ENCODE data around the gene USP6NL.

Gene USP6NL

DNA sequence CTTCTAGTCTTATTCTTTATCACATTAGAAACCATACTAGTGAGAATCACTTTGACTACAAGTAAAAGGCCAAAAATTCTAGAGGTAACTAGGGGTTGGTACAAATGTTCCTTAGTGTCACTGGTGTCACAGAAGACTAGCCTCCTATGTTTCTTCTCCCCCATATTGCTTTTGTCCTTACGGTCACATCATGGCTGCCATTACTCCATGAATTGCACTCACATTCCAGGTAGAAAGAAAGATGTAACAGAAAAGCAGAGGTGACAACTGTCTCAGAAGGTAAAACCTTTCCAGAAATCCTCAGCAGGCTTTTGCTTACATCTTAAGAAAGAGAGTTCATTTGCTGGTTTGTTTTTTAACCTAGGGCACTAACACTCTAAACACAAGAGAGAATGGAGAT lies 42.9 kb downstream of the USP6NL start:
- no peak for TF ChIP-seq CTCF (IDR thresholded peaks at IDR 0.05; ENCODE audit: low read depth, low read length, missing control alignments)
- H3K4me3 ChIP-seq (ENCODE audit: low read depth, low read length) = no peak overlapping the region
- no peak for DNase-seq (ENCODE audit: low read depth)

DNA sequence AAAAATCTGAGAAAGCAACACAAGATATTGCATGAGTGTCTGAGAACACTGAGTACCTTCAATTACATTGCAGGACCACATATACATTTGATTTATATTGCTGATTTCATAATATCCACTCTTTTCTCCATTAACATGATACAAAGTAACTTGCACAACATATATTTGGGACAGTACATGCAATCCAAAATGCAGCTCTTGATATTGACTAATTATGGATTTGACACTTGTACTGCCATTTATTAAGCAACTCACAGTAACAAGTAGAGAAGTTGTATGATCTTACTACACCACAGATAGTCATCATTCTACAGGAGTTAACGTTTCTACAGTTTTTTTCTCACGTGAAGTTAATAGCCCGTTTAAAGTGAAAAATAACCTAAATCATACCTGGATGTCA lies 46.7 kb downstream of the USP6NL start:
- no peak for DNase-seq (ENCODE audit: low read depth)

GRCh38 chr10:11563936-11564335 lies 47.5 kb downstream of the USP6NL start:
- no peak overlapping the region for H3K4me3 ChIP-seq (ENCODE audit: low read depth, low read length)
- DNase-seq (ENCODE audit: low read depth) = no peak
- TF ChIP-seq CTCF (IDR thresholded peaks at IDR 0.05; ENCODE audit: low read depth, low read length, missing control alignments) = no peak

More for the DNA sequence above, 46.7 kb downstream of the USP6NL start:
- H3K4me3 ChIP-seq (ENCODE audit: low read depth, low read length) = no peak overlapping the region
- TF ChIP-seq CTCF (IDR thresholded peaks at IDR 0.05; ENCODE audit: low read depth, low read length, missing control alignments) = no peak

DNA sequence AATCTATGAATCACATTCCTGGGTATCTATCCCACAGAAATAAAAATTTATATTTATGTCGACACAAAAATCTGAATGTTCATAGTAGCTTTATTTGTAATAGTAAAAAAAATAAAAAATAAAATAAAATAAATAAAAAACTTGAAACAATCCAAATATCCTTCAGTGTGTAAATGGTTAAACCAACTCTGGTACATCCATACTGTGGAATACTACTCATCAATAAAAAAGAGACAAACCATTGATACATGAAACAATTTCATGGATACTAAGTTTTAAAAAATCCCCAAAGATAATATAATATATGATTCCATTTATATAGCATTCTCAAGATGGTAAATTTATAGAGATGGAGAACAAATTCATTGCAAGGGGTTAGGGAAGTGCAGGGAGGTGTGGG lies 48.6 kb downstream of the USP6NL start:
- no peak for TF ChIP-seq CTCF (IDR thresholded peaks at IDR 0.05; ENCODE audit: low read depth, low read length, missing control alignments)
- no peak for DNase-seq (ENCODE audit: low read depth)
- no peak overlapping the region for H3K4me3 ChIP-seq (ENCODE audit: low read depth, low read length)

DNA sequence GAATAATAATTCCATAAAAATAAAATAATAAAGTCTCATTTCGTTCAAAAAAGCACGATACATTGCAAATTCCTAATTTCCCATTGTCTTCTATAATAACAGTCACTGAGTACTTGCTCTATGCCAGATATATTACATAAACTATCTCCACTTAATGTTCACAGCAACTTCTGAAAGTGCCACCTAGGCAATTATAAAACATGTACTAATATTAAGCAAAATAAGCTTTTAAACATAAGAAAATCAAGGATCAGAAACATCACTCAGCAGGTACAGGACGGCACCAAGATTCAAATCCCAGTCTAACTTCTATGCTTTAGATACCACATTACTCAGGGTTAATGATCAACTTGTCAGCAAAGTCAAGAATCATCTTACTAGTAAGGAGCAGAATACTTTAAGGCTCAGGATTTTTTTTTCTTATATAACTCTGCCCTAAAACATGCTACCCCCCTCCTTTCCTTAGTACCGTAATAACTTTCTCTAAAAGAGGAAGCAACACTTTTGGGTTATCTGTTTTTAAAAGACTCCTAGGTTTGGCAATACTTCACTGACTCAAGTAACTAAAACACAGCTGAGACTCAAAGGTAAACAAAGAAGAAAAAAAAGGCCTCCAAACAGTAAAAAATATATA lies 51.3 kb downstream of the USP6NL start:
- peak; percentile 46 for DNase-seq (ENCODE audit: low read depth)
- no peak overlapping the region for H3K4me3 ChIP-seq (ENCODE audit: low read depth, low read length)
- TF ChIP-seq CTCF (IDR thresholded peaks at IDR 0.05; ENCODE audit: low read depth, low read length, missing control alignments) = no peak

DNA sequence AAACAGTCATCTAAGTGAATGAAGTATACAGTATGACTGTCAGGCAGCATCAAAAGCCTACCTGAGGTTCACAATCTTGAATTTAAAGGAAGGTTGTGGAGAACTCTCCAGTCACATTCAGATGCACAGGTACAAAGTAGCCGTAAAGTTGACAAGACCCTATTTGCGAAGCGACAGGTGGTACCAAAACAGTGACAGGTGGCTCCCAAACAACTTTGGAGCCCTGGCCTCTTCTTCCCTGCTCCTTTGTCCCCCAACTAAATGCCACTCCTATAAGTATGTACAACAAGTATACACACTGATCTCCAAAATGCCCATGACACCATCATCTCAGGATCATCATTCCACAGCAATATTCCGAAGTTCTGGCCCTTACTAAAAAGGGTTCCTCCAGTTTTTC lies 53.5 kb downstream of the USP6NL start:
- DNase-seq (ENCODE audit: low read depth) = no peak
- H3K4me3 ChIP-seq (ENCODE audit: low read depth, low read length) = no peak overlapping the region
- no peak for TF ChIP-seq CTCF (IDR thresholded peaks at IDR 0.05; ENCODE audit: low read depth, low read length, missing control alignments)

DNA sequence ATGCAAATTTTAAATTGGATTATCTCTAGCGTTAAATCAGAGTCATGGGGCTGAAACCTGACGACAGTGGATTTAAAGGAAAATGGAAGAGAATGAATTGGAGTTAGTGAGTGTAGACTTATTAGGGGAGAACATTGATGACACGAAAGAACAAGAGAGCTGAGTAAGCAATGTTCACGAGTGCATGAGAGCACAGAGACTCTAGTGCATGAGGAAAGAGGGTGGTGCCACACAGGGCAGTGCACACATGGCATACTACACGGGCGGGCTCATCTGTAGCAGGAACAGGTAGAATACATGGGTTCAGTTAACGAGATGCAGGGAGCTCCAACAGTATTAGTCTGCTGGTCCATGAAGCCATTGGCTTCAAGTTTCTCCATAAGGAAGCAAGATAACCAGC lies 53.9 kb downstream of the USP6NL start:
- H3K4me3 ChIP-seq (ENCODE audit: low read depth, low read length) = no peak overlapping the region
- DNase-seq (ENCODE audit: low read depth) = no peak
- no peak for TF ChIP-seq CTCF (IDR thresholded peaks at IDR 0.05; ENCODE audit: low read depth, low read length, missing control alignments)
